ENCODE measurements around the gene ANGPTL8. TPM values are rescaled to one million over a fixed set of nuclear protein-coding genes. Genes with fewer than 3 reads are reported as not detected.

The ANGPTL8 gene
- total and polyA plus RNA-seq, 2 experiments from 2014 or later: 0.71 TPM; not detected in 1

DNA sequence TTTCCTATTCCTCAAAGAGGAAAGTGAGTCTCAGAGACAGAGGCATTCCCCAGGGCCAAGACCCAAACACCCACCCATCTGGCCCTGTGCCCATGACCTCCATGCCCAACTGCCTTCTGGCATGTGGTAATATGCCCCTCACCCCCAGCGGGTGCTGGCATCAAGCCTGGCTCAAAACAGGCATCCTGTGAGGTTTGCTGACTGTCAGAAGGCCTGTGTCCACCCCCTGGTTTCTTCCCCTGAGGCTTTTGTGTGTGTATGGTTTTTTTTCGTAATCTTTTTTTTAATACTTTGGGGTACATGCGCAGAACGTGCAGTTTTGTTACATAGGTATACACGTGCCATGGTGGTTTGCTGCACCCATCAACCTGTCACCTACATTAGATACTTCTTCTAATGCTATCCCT, 34.5 kb upstream of the ANGPTL8 start:
- H3K27me3 ChIP-seq: no peaks in the 10 kb centered on the region
- no peak overlapping the region for H3K27ac ChIP-seq
- H3K9me3 ChIP-seq (ENCODE audit: low read depth): no peaks in the 10 kb centered on the region
- DNase-seq (ENCODE audit: low read depth in 1 of 2, low spot score in 1 of 2): no peak
- H3K4me3 ChIP-seq: no peak overlapping the region
- H3K36me3 ChIP-seq: no peaks in the 10 kb centered on the region
- H3K4me1 ChIP-seq (ENCODE audit: low read depth): peaks cover 13% of the 10 kb centered on the region
- no peak for TF ChIP-seq CTCF (IDR thresholded peaks at IDR 0.05; ENCODE audit: low read depth, low read length)

DNA sequence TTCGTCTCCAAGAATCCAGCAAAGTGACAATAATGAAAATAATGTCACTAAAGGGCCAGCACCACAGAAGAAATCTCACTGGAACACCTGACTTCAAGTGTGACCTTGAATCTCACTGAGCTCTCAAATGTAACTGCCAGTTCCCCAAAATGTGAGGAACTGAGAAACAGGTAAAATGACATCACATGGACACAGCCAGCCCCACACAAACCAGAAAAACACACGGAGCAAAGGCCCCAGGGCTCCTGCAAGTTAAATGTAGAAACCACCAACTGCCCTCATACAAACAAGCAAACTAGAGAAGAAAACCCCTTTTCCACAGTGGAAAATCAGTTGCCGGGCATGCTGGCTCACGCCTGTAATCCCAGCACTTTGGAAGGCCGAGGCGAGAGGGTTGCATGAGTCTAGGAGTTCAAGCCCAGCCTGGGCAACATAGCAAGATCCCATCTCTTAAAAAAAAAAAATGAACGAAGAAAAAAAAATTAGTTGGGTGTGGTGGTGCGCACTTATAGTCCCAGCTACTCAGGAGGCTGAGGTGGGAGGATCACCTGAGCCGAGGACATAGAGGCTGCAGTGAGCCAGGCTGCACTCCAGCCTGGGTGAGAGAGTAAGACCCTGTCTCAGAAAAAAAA, 33.4 kb upstream of the ANGPTL8 start:
- Histone ChIP-seq H3K27ac (no peak overlapping the region), H3K36me3 (no peaks in the 10 kb centered on the region), H3K27me3 (no peaks in the 10 kb centered on the region), H3K4me1 (ENCODE audit: low read depth) (peaks cover 13% of the 10 kb centered on the region), H3K9me3 (ENCODE audit: low read depth) (no peaks in the 10 kb centered on the region), H3K4me3 (no peak overlapping the region)
- no peak for TF ChIP-seq CTCF (IDR thresholded peaks at IDR 0.05; ENCODE audit: low read depth, low read length)
- DNase-seq (ENCODE audit: low read depth in 1 of 2, low spot score in 1 of 2): no peak

GRCh38 chr19:11208561-11209471, 30.6 kb upstream of the ANGPTL8 start:
- peak in 1 of 2 donors; percentile 50 for DNase-seq (ENCODE audit: low read depth in 1 of 2, low spot score in 1 of 2)
- Histone ChIP-seq H3K27ac (no peak overlapping the region), H3K4me3 (no peak overlapping the region), H3K4me1 (ENCODE audit: low read depth) (no peaks in the 10 kb centered on the region), H3K27me3 (no peaks in the 10 kb centered on the region), H3K9me3 (ENCODE audit: low read depth) (no peaks in the 10 kb centered on the region), H3K36me3 (no peaks in the 10 kb centered on the region)
- TF ChIP-seq CTCF (IDR thresholded peaks at IDR 0.05; ENCODE audit: low read depth, low read length): no peak

- Histone ChIP-seq H3K4me1 (ENCODE audit: low read depth) (no peaks in the 10 kb centered on the region), H3K9me3 (ENCODE audit: low read depth) (no peaks in the 10 kb centered on the region), H3K27me3 (no peaks in the 10 kb centered on the region), H3K36me3 (no peaks in the 10 kb centered on the region), H3K4me3 (no peak overlapping the region), H3K27ac (no peak overlapping the region)
- DNase-seq (ENCODE audit: low read depth in 1 of 2, low spot score in 1 of 2): no peak
- no peak for TF ChIP-seq CTCF (IDR thresholded peaks at IDR 0.05; ENCODE audit: low read depth, low read length)
Measured at GRCh38 chr19:11209839-11210655, 29.4 kb upstream of the ANGPTL8 start.

DNA sequence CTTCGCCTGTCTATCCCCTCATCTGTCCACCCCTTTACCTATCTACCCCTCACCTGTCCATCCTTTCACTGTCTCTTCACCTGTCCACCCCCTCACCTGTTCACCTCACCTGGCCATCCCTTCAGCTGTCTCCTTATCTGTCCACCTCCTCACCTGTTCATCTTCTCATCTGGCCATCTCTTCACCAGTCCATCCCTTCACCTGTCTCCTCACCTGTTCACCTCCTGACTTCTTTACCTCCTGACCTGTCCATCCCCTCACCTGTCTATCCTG, 28.8 kb upstream of the ANGPTL8 start:
- Histone ChIP-seq H3K27ac (no peak overlapping the region), H3K4me1 (ENCODE audit: low read depth) (no peaks in the 10 kb centered on the region), H3K4me3 (no peak overlapping the region), H3K9me3 (ENCODE audit: low read depth) (no peaks in the 10 kb centered on the region), H3K27me3 (no peaks in the 10 kb centered on the region), H3K36me3 (no peaks in the 10 kb centered on the region)
- no peak for TF ChIP-seq CTCF (IDR thresholded peaks at IDR 0.05; ENCODE audit: low read depth, low read length)
- DNase-seq (ENCODE audit: low read depth in 1 of 2, low spot score in 1 of 2): no peak
